ENCODE results near the gene ARFIP1.

The ARFIP1 gene

DNA sequence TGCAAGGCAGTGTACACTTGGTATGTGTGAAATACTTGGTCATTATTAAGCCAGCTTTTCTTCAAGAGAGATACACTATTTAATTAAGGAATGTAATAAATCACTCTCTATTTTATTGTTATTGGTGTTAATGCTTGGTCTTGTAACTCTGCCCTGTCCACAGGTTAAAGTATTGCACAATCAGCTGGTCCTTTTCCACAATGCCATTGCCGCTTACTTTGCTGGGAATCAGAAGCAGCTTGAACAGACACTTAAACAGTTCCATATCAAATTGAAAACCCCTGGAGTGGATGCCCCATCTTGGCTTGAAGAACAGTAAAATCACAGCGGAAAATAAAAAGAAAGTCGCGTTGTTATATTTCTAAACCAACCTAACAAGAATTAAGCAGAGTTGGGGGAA lies 130.1 kb downstream of the ARFIP1 start:
- TF ChIP-seq SUZ12 (IDR thresholded peaks at IDR 0.05; ENCODE audit: extremely low read depth, insufficient read depth, insufficient read length) (no peak), YY1 (IDR thresholded peaks at IDR 0.05; ENCODE audit: insufficient read depth, insufficient read length) (no peak), ZNF274 (IDR thresholded peaks at IDR 0.05; ENCODE audit: low read depth, low read length) (no peak)
- no peak for DNase-seq (ENCODE audit: low read depth, low spot score)

DNA sequence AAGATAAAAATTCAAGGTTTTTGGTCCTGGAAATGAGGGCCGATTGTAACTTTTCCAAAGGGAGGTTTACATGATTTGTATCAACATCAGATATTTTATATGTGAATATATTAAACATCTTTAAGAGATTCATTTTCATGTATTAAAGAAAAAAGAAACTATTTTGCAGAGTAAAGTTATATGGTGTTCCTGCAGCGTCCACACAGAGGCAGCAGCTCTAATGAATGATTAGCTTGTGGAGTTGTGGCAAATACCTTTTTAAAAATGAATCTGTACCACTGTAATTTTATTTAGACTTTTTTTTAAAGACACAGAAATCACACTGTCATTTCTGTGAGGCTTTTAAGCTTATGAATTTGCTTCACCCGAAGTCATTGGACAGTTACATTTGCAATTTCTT lies 130.8 kb downstream of the ARFIP1 start:
- no peaks in the 10 kb centered on the region for H3K4me1 ChIP-seq (ENCODE audit: insufficient read depth, insufficient read length)
- TF ChIP-seq YY1 (IDR thresholded peaks at IDR 0.05; ENCODE audit: insufficient read depth, insufficient read length) = no peak
- TF ChIP-seq SUZ12 (IDR thresholded peaks at IDR 0.05; ENCODE audit: extremely low read depth, insufficient read depth, insufficient read length) = no peak
- TF ChIP-seq ZNF274 (IDR thresholded peaks at IDR 0.05; ENCODE audit: low read depth, low read length) = no peak
- H3K4me3 ChIP-seq (ENCODE audit: insufficient read length, low read depth) = no peak overlapping the region
- H3K36me3 ChIP-seq (ENCODE audit: insufficient read depth, insufficient read length, low read length) = peaks cover 3% of the 10 kb centered on the region
- no peaks in the 10 kb centered on the region; the same call in 1 of the 2 replicates for H3K9me3 ChIP-seq (ENCODE audit: insufficient read depth, low read length)
- H3K27me3 ChIP-seq (ENCODE audit: insufficient read depth, insufficient read length) = no peaks in the 10 kb centered on the region
- no peak overlapping the region for H3K9ac ChIP-seq (ENCODE audit: insufficient read length, low read depth)
- no peak for DNase-seq (ENCODE audit: low read depth, low spot score)

More for the DNA sequence above, 130.1 kb downstream of the ARFIP1 start:
- H3K4me1 ChIP-seq (ENCODE audit: insufficient read depth, insufficient read length) = no peaks in the 10 kb centered on the region
- peaks cover 3% of the 10 kb centered on the region for H3K36me3 ChIP-seq (ENCODE audit: insufficient read depth, insufficient read length, low read length)
- no peak overlapping the region for H3K4me3 ChIP-seq (ENCODE audit: insufficient read length, low read depth)
- H3K9ac ChIP-seq (ENCODE audit: insufficient read length, low read depth) = no peak overlapping the region
- H3K27me3 ChIP-seq (ENCODE audit: insufficient read depth, insufficient read length) = no peaks in the 10 kb centered on the region
- no peaks in the 10 kb centered on the region; the same call in 1 of the 2 replicates for H3K9me3 ChIP-seq (ENCODE audit: insufficient read depth, low read length)

DNA sequence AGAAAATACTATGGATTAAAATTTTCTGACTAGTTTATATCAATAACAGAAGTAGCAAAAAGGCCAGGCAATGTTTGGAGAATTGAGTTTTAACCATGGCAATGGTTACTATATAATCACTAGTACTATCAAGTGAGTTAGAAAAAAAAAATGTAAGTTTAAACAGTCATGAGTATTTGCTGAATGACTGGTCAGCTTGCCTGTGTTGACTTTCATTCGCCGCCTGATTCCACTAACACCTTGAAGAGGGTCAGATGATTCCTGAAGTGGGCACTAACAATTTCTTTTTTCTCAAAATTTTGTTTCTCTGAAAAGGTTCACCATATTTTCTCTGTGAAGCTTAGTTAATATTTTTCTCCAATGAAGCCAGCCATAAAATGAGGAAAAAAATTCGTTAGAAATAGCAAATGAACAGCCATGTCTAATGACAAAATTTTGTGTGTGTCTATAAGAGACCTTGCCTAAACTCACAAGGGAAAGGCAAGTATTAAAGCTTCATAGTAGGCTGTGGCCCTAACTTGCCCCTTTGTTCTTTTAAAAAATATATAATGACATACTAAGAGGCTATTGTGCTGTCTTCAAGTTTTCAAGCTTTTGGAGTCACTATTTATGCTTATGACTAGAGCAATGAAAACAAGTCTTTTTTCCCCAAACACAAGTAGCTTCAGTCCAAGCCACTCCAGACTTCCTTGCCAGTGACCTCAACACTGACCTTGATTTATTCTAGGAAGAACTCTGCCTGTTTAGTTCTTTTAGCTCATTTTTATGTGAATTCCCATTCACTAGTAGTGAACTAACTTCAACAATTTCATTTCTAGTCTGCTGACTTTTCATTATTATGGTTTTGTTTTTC lies 138.0 kb downstream of the ARFIP1 start:
- no peak overlapping the region for H3K9ac ChIP-seq (ENCODE audit: insufficient read length, low read depth)
- no peak for DNase-seq (ENCODE audit: low read depth, low spot score)
- no peaks in the 10 kb centered on the region for H3K27me3 ChIP-seq (ENCODE audit: insufficient read depth, insufficient read length)
- TF ChIP-seq YY1 (IDR thresholded peaks at IDR 0.05; ENCODE audit: insufficient read depth, insufficient read length) (no peak), ZNF274 (IDR thresholded peaks at IDR 0.05; ENCODE audit: low read depth, low read length) (no peak), SUZ12 (IDR thresholded peaks at IDR 0.05; ENCODE audit: extremely low read depth, insufficient read depth, insufficient read length) (no peak)
- no peaks in the 10 kb centered on the region for H3K36me3 ChIP-seq (ENCODE audit: insufficient read depth, insufficient read length, low read length)
- no peaks in the 10 kb centered on the region for H3K4me1 ChIP-seq (ENCODE audit: insufficient read depth, insufficient read length)
- peaks cover 27% of the 10 kb centered on the region for H3K9me3 ChIP-seq (ENCODE audit: insufficient read depth, low read length)
- H3K4me3 ChIP-seq (ENCODE audit: insufficient read length, low read depth) = no peak overlapping the region

DNA sequence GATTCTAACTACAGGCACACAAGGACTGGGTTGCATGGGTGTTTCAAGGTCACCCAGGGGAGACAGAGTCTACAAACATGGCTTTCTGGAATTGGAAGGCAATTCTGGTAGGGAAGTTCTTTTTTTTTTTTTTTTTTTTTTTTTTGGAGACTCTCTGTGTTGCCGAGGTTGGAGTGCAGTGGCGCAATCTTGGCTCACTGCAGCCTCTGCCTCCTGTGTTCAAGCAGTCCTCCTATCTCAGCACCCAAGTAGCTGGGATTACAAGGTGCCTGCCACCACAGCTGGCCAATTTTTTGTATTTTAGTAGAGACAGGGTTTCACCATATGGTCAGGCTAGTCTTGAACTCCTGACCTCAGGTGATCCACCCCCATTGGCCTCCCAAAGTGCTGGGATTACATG lies 140.1 kb downstream of the ARFIP1 start:
- H3K4me1 ChIP-seq (ENCODE audit: insufficient read depth, insufficient read length) = no peaks in the 10 kb centered on the region
- no peaks in the 10 kb centered on the region for H3K27me3 ChIP-seq (ENCODE audit: insufficient read depth, insufficient read length)
- H3K9me3 ChIP-seq (ENCODE audit: insufficient read depth, low read length) = peaks cover 27% of the 10 kb centered on the region
- no peaks in the 10 kb centered on the region for H3K36me3 ChIP-seq (ENCODE audit: insufficient read depth, insufficient read length, low read length)
- H3K4me3 ChIP-seq (ENCODE audit: insufficient read length, low read depth) = no peak overlapping the region
- H3K9ac ChIP-seq (ENCODE audit: insufficient read length, low read depth) = no peak overlapping the region
- no peak for DNase-seq (ENCODE audit: low read depth, low spot score)
- no peak for TF ChIP-seq YY1 (IDR thresholded peaks at IDR 0.05; ENCODE audit: insufficient read depth, insufficient read length)
- TF ChIP-seq ZNF274 (IDR thresholded peaks at IDR 0.05; ENCODE audit: low read depth, low read length) = no peak
- TF ChIP-seq SUZ12 (IDR thresholded peaks at IDR 0.05; ENCODE audit: extremely low read depth, insufficient read depth, insufficient read length) = no peak

DNA sequence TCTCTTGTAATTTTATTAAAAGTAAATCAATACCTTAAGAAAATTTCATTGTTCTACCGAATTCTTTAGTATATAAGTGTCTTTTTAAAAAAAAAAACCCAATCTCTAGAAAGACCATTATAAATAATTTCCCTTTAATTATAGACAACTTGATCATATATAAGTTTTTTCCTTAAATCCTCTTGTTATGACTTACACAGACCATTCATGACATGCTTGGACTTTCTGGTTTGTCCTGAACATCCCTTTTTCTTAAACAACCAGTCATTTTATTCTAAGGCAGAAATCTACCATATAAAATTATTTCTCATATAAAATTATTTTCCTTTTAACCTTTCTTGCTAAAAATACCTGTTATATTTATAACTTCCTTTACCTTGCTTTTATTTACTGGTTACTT lies 141.0 kb downstream of the ARFIP1 start:
- peaks cover 27% of the 10 kb centered on the region for H3K9me3 ChIP-seq (ENCODE audit: insufficient read depth, low read length)
- H3K9ac ChIP-seq (ENCODE audit: insufficient read length, low read depth) = no peak overlapping the region
- H3K36me3 ChIP-seq (ENCODE audit: insufficient read depth, insufficient read length, low read length) = no peaks in the 10 kb centered on the region
- peak; percentile 22 for DNase-seq (ENCODE audit: low read depth, low spot score)
- H3K27me3 ChIP-seq (ENCODE audit: insufficient read depth, insufficient read length) = no peaks in the 10 kb centered on the region
- no peaks in the 10 kb centered on the region for H3K4me1 ChIP-seq (ENCODE audit: insufficient read depth, insufficient read length)
- H3K4me3 ChIP-seq (ENCODE audit: insufficient read length, low read depth) = no peak overlapping the region
- TF ChIP-seq YY1 (IDR thresholded peaks at IDR 0.05; ENCODE audit: insufficient read depth, insufficient read length) = no peak
- TF ChIP-seq SUZ12 (IDR thresholded peaks at IDR 0.05; ENCODE audit: extremely low read depth, insufficient read depth, insufficient read length) = no peak
- no peak for TF ChIP-seq ZNF274 (IDR thresholded peaks at IDR 0.05; ENCODE audit: low read depth, low read length)

DNA sequence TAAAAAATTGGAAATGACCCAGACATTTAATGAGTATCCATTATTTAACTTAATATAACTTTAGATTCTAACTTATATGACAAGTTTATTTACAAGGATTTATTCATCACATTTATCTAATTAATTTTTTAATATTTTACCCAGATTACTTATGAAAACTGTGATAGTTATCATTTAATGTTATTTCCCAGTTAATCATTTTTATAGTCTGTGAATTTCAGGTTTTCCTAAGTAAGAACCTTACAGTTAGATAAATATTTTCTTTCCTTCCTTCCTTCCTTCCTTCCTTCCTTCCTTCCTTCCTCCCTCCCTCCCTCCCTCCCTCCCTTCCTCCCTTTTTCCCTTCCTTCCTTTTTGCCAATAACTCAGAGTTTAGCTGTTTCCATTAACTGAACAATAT lies 141.5 kb downstream of the ARFIP1 start:
- H3K9ac ChIP-seq (ENCODE audit: insufficient read length, low read depth) = no peak overlapping the region
- no peaks in the 10 kb centered on the region for H3K27me3 ChIP-seq (ENCODE audit: insufficient read depth, insufficient read length)
- DNase-seq (ENCODE audit: low read depth, low spot score) = no peak
- H3K9me3 ChIP-seq (ENCODE audit: insufficient read depth, low read length) = peaks cover 27% of the 10 kb centered on the region
- H3K4me3 ChIP-seq (ENCODE audit: insufficient read length, low read depth) = no peak overlapping the region
- H3K4me1 ChIP-seq (ENCODE audit: insufficient read depth, insufficient read length) = no peaks in the 10 kb centered on the region
- no peaks in the 10 kb centered on the region for H3K36me3 ChIP-seq (ENCODE audit: insufficient read depth, insufficient read length, low read length)
- TF ChIP-seq ZNF274 (IDR thresholded peaks at IDR 0.05; ENCODE audit: low read depth, low read length) (no peak), SUZ12 (IDR thresholded peaks at IDR 0.05; ENCODE audit: extremely low read depth, insufficient read depth, insufficient read length) (no peak), YY1 (IDR thresholded peaks at IDR 0.05; ENCODE audit: insufficient read depth, insufficient read length) (no peak)

DNA sequence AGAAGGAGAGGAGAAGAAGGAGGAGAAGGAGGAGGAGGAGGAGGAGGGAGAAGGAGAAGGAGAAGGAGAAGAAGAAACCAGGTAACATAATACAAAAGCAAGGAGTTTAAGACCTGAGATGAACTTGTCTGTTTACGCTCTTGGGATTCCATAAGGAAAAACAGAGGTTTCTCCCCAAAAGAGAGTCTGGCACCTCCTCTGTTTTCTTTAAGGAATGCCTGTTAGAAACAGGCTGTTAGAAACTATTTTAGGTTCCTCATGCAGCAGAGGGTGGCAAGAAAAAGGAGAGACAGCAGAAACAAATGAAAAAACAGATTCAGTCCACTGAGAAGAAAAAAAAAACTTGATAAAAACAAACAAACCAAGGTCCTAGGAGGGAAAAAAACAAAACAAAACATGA lies 146.1 kb downstream of the ARFIP1 start:
- Histone ChIP-seq H3K4me3 (ENCODE audit: insufficient read length, low read depth) (no peak overlapping the region), H3K36me3 (ENCODE audit: insufficient read depth, insufficient read length, low read length) (no peaks in the 10 kb centered on the region), H3K9ac (ENCODE audit: insufficient read length, low read depth) (no peak overlapping the region), H3K27me3 (ENCODE audit: insufficient read depth, insufficient read length) (no peaks in the 10 kb centered on the region), H3K9me3 (ENCODE audit: insufficient read depth, low read length) (peaks cover under 1% of the 10 kb centered on the region), H3K4me1 (ENCODE audit: insufficient read depth, insufficient read length) (no peaks in the 10 kb centered on the region)
- TF ChIP-seq ZNF274 (IDR thresholded peaks at IDR 0.05; ENCODE audit: low read depth, low read length) (no peak), YY1 (IDR thresholded peaks at IDR 0.05; ENCODE audit: insufficient read depth, insufficient read length) (no peak), SUZ12 (IDR thresholded peaks at IDR 0.05; ENCODE audit: extremely low read depth, insufficient read depth, insufficient read length) (no peak)
- DNase-seq (ENCODE audit: low read depth, low spot score) = no peak
